RKO (cell line): ENCODE data around the gene KRCC1.

Experiments used
- DNase-seq: peaks from one replicate; pipeline ENCODE4 v3.0.0-alpha.2; 2016; ENCODE audit warnings: low spot score

Gene KRCC1

DNA sequence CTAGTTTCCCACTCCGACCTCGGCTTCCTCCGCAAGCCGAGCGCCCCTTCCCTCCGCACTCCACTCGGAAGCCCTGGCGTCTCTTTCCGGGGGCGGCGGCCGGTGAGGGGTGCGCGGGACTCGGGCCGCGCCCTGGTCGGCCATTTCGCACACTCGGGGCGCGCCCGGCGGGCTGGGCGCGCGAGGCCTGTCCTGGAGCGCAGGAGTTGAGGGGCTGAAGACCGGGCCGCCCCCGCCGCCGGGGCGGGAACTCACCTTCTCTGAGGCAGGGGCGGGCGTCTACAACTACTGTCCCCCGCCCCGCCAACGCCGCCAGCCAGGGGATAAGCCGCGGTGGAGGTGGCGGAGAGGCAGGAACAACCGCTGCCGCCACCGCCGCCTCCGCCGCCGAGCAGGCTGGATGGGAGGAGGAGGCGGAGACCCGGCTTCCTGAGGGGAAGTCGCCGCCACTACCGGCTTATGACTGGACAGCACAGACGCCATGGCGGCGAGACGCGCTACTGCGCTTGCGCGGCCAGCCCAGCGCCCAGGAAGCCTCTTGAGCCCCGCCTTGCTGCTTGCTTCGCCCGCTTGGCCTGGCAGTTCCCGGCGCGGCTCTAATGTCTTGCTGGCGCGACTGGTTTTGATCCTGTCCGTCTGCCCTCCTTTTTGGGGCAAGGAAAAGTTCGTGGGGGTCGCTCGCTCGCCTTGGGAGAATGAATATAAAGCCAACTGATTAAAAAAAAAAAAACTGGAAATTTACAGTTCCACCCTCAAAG, at the start of gene KRCC1:
Gene KRCC1 (minus strand): TSS at position 413 of the 758 bp plus-strand sequence. CDS start 27,220 bp downstream, outside the sequence.
- peak; percentile 95 for DNase-seq

GRCh38 chr2:88100489-88100858, 44.9 kb upstream of the KRCC1 start:
- no peak for DNase-seq

DNA sequence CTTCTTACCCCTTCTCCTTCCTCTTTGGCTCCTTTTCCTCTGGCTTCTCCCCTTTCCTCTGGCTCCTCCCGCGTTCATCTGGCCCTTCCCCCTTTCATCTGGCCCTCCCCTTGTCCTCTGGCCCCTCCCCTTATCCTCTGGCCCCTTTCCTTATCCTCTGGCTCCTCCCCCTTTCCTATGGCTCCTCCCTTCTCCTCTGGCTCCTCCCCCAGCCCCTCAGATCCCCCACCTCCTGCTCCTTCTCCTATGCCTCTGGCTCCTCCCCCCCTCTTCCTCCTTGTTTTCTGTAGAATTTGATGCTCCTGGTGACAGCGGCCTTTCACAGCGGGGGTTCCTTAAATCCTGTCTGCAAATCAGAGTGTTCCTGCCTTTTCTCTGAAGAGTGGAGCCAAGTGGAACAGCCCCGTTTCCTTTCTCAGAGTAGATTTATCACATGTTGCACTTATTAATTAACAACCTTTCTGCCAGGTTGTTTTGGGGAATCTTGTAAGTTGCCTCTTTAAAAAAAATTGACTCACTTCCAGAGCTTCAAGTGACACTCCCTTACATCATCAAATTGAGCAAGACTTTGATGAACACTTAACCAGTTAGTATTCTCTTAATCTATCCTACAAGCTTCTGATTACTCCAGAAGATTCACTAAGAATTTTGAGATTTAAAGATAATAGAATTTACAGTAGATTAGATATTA, 44.4 kb upstream of the KRCC1 start:
- DNase-seq, result peak; percentile 60

GRCh38 chr2:88098558-88098900, 42.9 kb upstream of the KRCC1 start:
- no peak for DNase-seq

DNA sequence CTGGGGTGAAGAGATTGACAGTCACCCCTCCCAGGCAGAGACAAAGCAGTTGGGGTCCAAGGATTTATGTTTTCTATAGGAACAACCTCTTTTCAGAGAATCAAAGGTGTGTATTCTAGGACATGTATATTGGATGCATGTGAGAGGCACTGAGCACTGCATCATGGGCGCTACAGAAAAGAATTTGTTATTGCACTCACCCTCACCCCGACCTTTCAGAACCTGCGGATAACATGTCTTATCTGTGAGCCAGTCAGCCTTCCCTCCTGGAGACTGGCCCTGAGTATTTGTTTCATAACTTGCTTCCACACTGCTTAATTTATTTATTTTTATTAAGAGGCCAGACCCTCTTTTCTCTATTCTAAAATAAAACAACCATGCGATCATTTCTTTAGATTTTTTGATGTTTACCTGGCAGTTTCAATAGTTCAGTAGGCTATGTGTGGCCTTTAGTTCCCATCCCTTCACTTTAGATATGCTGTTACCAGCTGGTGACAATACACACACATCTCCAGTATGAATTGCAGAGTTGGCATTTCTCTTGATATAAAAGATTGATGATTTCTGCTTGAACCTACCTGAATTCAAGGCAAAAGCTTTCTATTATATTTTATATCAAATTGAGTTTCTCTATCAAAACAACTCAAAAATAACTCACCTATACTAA, 42.4 kb upstream of the KRCC1 start:
- no peak for DNase-seq

- DNase-seq, result no peak
These were observed 41.6 kb upstream of the KRCC1 start for GRCh38 chr2:88097192-88097591.

DNA sequence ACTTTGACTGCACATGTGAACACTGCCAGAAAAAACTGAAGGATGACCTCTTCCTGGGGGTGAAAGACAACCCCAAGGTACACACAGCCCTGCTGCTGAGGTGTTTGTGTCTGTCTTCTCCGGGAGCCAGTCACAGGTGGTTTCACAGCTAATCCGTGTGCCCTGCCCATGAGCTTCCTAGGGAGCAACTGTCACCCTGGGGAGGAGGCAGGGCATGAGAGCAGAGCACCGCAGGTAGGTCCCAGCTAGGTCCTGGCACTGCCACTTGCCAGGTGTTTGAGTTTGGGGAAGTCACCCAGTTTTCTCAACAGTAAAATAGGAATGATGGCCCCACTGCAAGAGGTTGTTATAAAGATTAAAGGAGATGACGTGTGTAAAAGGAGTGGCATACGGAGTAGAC, 41.1 kb upstream of the KRCC1 start:
- DNase-seq, result no peak

- DNase-seq, result no peak
These were observed 39.4 kb upstream of the KRCC1 start for GRCh38 chr2:88095022-88095421.

DNA sequence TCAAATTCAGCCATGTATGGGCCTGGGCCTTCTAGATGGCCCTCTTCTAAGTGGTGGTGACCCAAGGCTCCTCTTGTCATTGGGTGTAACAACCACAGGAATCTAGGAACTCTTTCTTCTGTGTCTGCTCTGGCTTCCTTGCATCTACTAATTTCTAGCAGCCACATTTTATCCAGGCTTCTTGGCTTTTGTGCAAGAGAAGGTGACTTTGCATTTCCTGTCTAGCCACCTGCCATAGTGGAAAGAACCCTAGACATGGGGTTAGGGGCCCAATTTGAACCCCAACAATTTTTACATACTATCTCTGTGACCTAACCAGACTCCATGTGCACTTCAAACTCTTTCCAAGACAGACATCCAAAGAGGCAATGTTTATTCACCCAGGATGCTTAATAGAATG, 37.2 kb upstream of the KRCC1 start:
- DNase-seq, result no peak

DNA sequence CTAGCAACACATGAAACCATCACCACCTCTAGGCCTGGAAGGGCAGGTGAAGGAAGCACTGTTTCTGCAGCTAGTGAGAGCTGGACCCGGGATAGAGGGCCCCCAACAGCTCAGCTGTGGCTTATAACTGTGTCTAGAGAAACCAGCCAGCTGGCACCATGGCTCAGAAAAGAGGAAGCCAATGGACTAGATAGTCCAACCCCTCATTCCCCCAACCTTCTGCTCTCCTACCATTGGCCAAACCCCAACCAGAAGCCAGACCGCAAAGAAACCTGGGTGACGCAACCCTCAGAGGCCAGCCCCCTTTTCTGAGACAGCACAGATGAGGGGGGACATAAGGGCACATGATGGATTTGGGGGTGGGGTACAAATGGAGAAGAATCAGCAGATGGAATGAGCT, 36.4 kb upstream of the KRCC1 start:
- no peak for DNase-seq

- DNase-seq, result no peak
These were observed 35.1 kb upstream of the KRCC1 start for GRCh38 chr2:88090446-88091283.

- no peak for DNase-seq
These were observed 33.4 kb upstream of the KRCC1 start for GRCh38 chr2:88088999-88089398.

- DNase-seq, result no peak
These were observed 32.2 kb upstream of the KRCC1 start for GRCh38 chr2:88087763-88088162.

DNA sequence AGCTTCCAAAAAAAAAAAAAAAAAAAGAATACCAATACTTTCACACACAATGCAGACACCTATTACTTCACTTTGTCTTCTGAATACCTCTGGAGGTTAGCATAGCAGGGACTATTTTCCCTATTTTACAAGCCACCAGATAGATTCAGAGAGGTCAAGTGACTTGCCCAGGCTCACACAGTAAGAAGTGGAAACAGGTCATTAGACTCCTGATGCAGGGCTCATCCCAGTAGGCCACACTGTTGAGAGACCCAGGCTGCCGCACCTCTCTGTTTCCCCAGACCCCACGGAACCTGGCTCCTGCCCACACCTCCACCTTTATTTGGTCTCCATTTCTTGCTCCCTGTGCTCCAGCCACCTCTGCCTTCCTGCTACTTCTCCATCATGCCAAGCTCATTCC, 31.5 kb upstream of the KRCC1 start:
- no peak for DNase-seq

- no peak for DNase-seq
These were observed 30.8 kb upstream of the KRCC1 start for GRCh38 chr2:88086401-88086800.

DNA sequence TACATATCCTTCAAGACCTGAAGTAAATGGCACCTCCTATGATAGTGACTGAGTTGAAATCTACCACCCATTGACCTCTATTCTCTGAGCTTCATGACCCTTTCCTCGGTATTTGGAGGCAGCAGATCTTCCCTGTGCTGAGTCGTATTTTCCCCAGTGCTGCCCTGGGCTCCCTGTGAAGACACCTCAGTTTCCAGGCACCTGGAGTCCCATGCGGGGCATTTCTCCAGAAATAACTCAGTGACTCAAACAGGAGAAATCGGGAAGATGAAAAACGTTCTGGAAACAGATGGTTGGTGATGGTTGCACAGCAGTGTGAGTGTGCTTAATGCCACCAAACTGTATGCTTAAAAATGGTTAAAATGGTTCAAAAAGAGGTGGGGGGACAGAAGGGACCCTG, 30.0 kb upstream of the KRCC1 start:
- no peak for DNase-seq

DNA sequence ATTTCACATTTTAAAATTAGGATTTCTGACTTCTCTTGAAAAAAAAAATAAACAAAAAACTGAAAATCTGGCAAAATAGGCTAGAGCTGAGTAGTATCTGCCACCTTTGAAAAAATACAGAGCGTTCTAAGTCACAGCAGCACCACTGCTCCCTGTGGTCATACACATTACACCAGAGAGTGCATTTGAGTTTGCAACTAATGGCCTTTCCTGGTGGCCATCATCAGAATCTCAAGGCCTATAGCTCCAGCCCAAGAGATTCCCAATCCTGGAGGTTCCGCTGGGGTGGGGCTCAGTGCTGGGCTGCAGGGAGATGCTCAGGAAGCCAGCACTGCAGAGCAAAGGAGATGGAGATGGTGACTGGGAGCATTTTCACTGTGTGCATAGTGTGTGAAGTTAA, 29.5 kb upstream of the KRCC1 start:
- no peak for DNase-seq

DNA sequence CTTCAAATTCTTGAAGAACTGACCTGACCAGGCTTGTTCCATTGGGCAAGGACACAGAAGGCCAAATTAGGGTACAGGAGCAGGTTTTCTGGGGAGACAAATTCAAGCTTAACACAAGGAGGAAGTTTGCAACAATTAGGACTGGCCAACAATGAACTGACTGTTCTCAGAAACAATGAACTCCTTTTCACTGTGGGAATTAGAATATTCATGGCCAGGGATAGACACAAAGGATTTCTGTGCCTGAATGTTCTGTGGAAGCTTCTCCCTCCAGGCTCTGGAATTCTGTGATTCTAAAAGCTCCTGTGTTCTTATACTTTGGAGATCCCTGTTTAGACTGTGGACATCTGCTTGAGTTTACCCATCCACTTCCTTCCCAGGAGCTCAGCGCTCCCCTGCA, 27.2 kb upstream of the KRCC1 start:
- DNase-seq, result no peak

- no peak for DNase-seq
These were observed 26.5 kb upstream of the KRCC1 start for GRCh38 chr2:88081924-88082608.

DNA sequence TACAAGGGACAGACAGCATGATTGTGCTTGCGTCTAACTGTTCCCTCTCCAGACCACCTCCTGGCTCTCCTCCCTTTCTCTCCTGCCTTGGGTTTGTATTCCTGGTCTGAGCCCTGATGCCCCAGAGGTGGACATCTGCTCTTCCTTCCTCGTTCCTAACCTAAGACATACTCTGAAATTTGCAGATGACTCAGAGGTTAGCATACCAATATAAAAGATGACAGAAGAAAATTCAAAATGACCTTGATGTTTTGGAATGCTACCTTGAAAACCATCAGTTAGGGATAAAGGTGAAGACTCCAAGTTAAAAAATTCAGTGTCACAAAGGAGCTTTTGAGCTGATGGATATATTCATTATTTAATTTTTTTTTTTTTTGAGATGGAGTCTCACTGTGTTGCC, 25.0 kb upstream of the KRCC1 start:
- no peak for DNase-seq

- no peak for DNase-seq
These were observed 23.1 kb upstream of the KRCC1 start for GRCh38 chr2:88078643-88079172.

DNA sequence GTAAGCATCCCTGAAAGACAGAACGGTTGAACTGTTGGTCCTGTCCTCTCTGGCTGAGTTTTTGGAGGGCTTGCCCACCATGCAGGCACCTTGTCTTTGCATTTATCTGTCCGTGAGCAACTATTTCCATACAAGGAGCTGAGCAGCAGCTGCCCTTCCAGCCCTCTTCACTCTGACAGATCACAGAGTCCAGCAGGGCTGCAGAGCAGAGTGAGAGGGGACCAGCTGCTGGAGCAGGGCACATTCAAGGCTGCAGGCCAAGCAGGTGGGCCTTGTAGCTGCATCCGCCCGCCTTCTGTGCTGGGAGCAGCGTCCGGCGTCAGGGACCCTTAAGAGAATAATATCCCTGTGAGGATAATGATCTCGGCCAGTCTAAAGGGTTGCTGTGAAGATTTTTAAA, 21.5 kb upstream of the KRCC1 start:
- DNase-seq, result no peak
